Islet of Langerhans (tissue), 1 donor: ENCODE measurements around the gene MAGI3.
"Not testable (repeated sequence)": the region's sequence is repeated elsewhere in the genome, so short reads cannot be mapped to it uniquely, and the experiment has no call there.

Experiments used
- FAIRE-seq: peaks from one replicate; lab custom pipeline; 2011; peaks lifted over from hg19 to GRCh38; lab: Jason Lieb, UNC

MAGI3 gene

GRCh38 chr1:113399062-113399583 lies 8.8 kb downstream of the MAGI3 start:
- no peak for FAIRE-seq

- no peak for FAIRE-seq
These were observed 10.8 kb downstream of the MAGI3 start for GRCh38 chr1:113401067-113401466.

GRCh38 chr1:113401728-113402127 lies 11.4 kb downstream of the MAGI3 start:
- no peak for FAIRE-seq

- FAIRE-seq, result no peak
These were observed 12.8 kb downstream of the MAGI3 start for GRCh38 chr1:113403065-113403464.

- FAIRE-seq, result no peak
These were observed 15.3 kb downstream of the MAGI3 start for GRCh38 chr1:113405573-113405972.

GRCh38 chr1:113406149-113406548 lies 15.8 kb downstream of the MAGI3 start:
- FAIRE-seq, result not testable (repeated sequence)

GRCh38 chr1:113409363-113409762 lies 19.0 kb downstream of the MAGI3 start:
- no peak for FAIRE-seq

GRCh38 chr1:113412020-113412419 lies 21.7 kb downstream of the MAGI3 start:
- not testable (repeated sequence) for FAIRE-seq

- FAIRE-seq, result no peak
These were observed 25.2 kb downstream of the MAGI3 start for GRCh38 chr1:113415310-113416070.

- not testable (repeated sequence) for FAIRE-seq
These were observed 25.8 kb downstream of the MAGI3 start for GRCh38 chr1:113416071-113416470.

GRCh38 chr1:113416496-113416895 lies 26.2 kb downstream of the MAGI3 start:
- FAIRE-seq, result no peak

- no peak for FAIRE-seq
These were observed 32.2 kb downstream of the MAGI3 start for GRCh38 chr1:113422315-113423068.

GRCh38 chr1:113423826-113424225 lies 33.5 kb downstream of the MAGI3 start:
- no peak for FAIRE-seq

- no peak for FAIRE-seq
These were observed 39.3 kb downstream of the MAGI3 start for GRCh38 chr1:113429461-113430153.

GRCh38 chr1:113433184-113433583 lies 42.9 kb downstream of the MAGI3 start:
- no peak for FAIRE-seq

GRCh38 chr1:113434081-113434873 lies 44.0 kb downstream of the MAGI3 start:
- peak; percentile 61 for FAIRE-seq

- no peak for FAIRE-seq
These were observed 44.5 kb downstream of the MAGI3 start for GRCh38 chr1:113434874-113435175.

- FAIRE-seq, result no peak
These were observed 47.4 kb downstream of the MAGI3 start for GRCh38 chr1:113437554-113438341.

- FAIRE-seq, result no peak
These were observed 48.4 kb downstream of the MAGI3 start for GRCh38 chr1:113438505-113439276.

GRCh38 chr1:113439277-113439670 lies 49.0 kb downstream of the MAGI3 start:
- FAIRE-seq, result no peak

GRCh38 chr1:113442131-113442530 lies 51.8 kb downstream of the MAGI3 start:
- FAIRE-seq, result no peak
